Stomach (tissue), 9 donors: Measurements from ENCODE around the gene EHBP1L1. TPM values are rescaled to one million over a fixed set of nuclear protein-coding genes. Genes with fewer than 3 reads are reported as not detected.

ENCODE experiments used
- DNase-seq, 2 donors: peaks; one replicate each; pipeline versions ENCODE4 v3.0.0 to v3.0.0-alpha.2; 2013 to 2019
- H3K27ac ChIP-seq, 5 donors: fragments of 200-600 bp in 4 of 5; sonication (generic) in 4 of 5; one replicate each; pipeline ENCODE4 v1.5.1; 2013 to 2019; ENCODE audit warnings: mild to moderate bottlenecking in 1 of 5, moderate library complexity in 1 of 5
- H3K27me3 ChIP-seq, 3 donors: fragments of 200-600 bp; sonication (generic); one replicate each; pipeline ENCODE4 v1.5.1; 2017 to 2019; ENCODE audit warnings: mixed run types in 1 of 3
- H3K36me3 ChIP-seq, 4 donors: fragments of 200-600 bp; sonication (generic); 1 replicate in 3 of 4; 2 replicates in 1 of 4; pipeline ENCODE4 v1.5.1; 2016 to 2019
- H3K4me1 ChIP-seq, 4 donors: fragments of 200-600 bp; sonication (generic); one replicate each; pipeline ENCODE4 v1.5.1; 2016 to 2019
- H3K4me3 ChIP-seq, 4 donors: fragments of 200-600 bp; sonication (generic) in 3 of 4; one replicate each; pipeline ENCODE4 v1.5.1; 2016 to 2019; ENCODE audit warnings: mild to moderate bottlenecking in 1 of 4
- H3K9me3 ChIP-seq, 4 donors: fragments of 200-600 bp; sonication (generic); one replicate each; pipeline ENCODE4 v1.5.1; 2016 to 2019
- CTCF ChIP-seq, 7 experiments: fragments of 450-650 bp in 4 of 7; fragments of 200-600 bp in 3 of 7; sonication (generic) in 3 of 7; IDR thresholded peaks; one replicate each; pipeline ENCODE4 v1.5.1; 2016 to 2019; ENCODE audit warnings: antibody characterized with exemption in 7 of 7, control low read depth in 2 of 7, mild to moderate bottlenecking in 1 of 7
- EP300 ChIP-seq: sonication (generic); formaldehyde crosslinking; IDR thresholded peaks from one replicate; pipeline ENCODE4 v1.6.1; 2017; ENCODE audit warnings: antibody characterized with exemption
- POLR2A ChIP-seq, 4 donors: fragments of 450-650 bp; IDR thresholded peaks; one replicate each; pipeline ENCODE4 v1.6.1; 2016; ENCODE audit warnings: antibody characterized with exemption in 4 of 4, control low read depth in 2 of 4, mild to moderate bottlenecking in 1 of 4, moderate library complexity in 1 of 4
- POLR2AphosphoS5 ChIP-seq, 3 donors: sonication (generic); formaldehyde crosslinking; IDR thresholded peaks; one replicate each; pipeline ENCODE4 v1.6.1; 2016; ENCODE audit warnings: antibody characterized with exemption in 3 of 3
- WGBS, 5 donors: extraction: QIAGEN DNeasy Blood & Tissue Kit in 3 of 5; methylation state at CpG; one replicate each; pipeline versions ENCODE4 v1.1.5 to v1.1.7; 2013 to 2018; 5-methylcytosine and 5-hydroxymethylcytosine counted together
- intact Hi-C: fragments of 100-400 bp; cut with DNase I; formaldehyde crosslinking; loops from one replicate; pipeline ENCODE4 v1.15.1; 2023; ENCODE audit warnings: low total_unique reads
- polyA plus RNA-seq, 3 donors: library from polyadenylated mRNA; stranded (reverse); fragments of 200-250 nt; gene quantifications; one replicate each; pipeline ENCODE4 v1.2.3, GENCODE V29; 2013
- total RNA-seq, 5 donors: library from RNA; depleted of rRNA; stranded (reverse); fragments of >200 nt; gene quantifications; one replicate each; pipeline versions ENCODE4 v1.1.0 to v1.2.3, GENCODE V29; 2014 to 2016
- donor health status: healthy with polysubstance abuse.
- donor health status: Bipolar disorder and iron deficiency.
- donor health status: healthy.

The EHBP1L1 gene
- total and polyA plus RNA-seq, 8 donors: 28.0 to 200 (median 89.4) TPM

GRCh38 chr11:65536412-65537295 lies 39.2 kb upstream of the EHBP1L1 start:
- H3K4me1 ChIP-seq: peaks cover 22 to 30% (median 24%) of the 10 kb centered on the region in 4 donors
- no peaks in the 10 kb centered on the region for H3K27me3 ChIP-seq
- H3K9me3 ChIP-seq: no peaks in the 10 kb centered on the region
- intact Hi-C loops: no loop called here
- H3K4me3 ChIP-seq: no peak overlapping the region
- no peak overlapping the region for H3K27ac ChIP-seq
- DNase-seq: peak in 1 of 2 donors; percentile 7
- WGBS, 5 donors: 71 to 87% (median 80%) methylated on average over 9 to 12 of the region's 12 CpGs
- TF ChIP-seq CTCF (IDR thresholded peaks at IDR 0.05) (no peak), POLR2AphosphoS5 (IDR thresholded peaks at IDR 0.05) (no peak), EP300 (no peak), POLR2A (IDR thresholded peaks at IDR 0.05) (no peak)
- H3K36me3 ChIP-seq: peaks cover 35 to 78% (median 75%) of the 10 kb centered on the region in 4 donors

GRCh38 chr11:65537296-65537597 lies 38.6 kb upstream of the EHBP1L1 start:
- peaks cover 25 to 34% (median 29%) of the 10 kb centered on the region in 4 donors for H3K4me1 ChIP-seq
- H3K36me3 ChIP-seq: peaks cover 30 to 72% (median 69%) of the 10 kb centered on the region in 4 donors
- intact Hi-C loops: no loop called here
- no peaks in the 10 kb centered on the region for H3K9me3 ChIP-seq
- DNase-seq: peak in 1 of 2 donors; percentile 16
- H3K4me3 ChIP-seq: no peak overlapping the region
- WGBS, 5 donors: 80 to 96% (median 88%) methylated on average over 2 of the region's 2 CpGs
- H3K27ac ChIP-seq: no peak overlapping the region
- H3K27me3 ChIP-seq: no peaks in the 10 kb centered on the region
- TF ChIP-seq EP300 (no peak), CTCF (IDR thresholded peaks at IDR 0.05) (no peak), POLR2A (IDR thresholded peaks at IDR 0.05) (no peak), POLR2AphosphoS5 (IDR thresholded peaks at IDR 0.05) (no peak)

GRCh38 chr11:65537620-65538231 lies 38.1 kb upstream of the EHBP1L1 start:
- Histone ChIP-seq H3K9me3 (no peaks in the 10 kb centered on the region), H3K27ac (peak overlapping the region in 1 of 5 donors; percentile 17), H3K27me3 (no peaks in the 10 kb centered on the region), H3K4me3 (no peak overlapping the region), H3K36me3 (peaks cover 26 to 68% (median 65%) of the 10 kb centered on the region in 4 donors), H3K4me1 (peaks cover 25 to 34% (median 29%) of the 10 kb centered on the region in 4 donors)
- 76 to 80% (median 77%) methylated on average over 13 to 18 of the region's 18 CpGs for WGBS, 5 donors
- TF ChIP-seq POLR2A (IDR thresholded peaks at IDR 0.05): no peak
- TF ChIP-seq POLR2AphosphoS5 (IDR thresholded peaks at IDR 0.05): no peak
- TF ChIP-seq EP300: no peak
- no peak for TF ChIP-seq CTCF (IDR thresholded peaks at IDR 0.05)
- intact Hi-C loops: no loop called here
- peak in 1 of 2 donors; percentile 28 for DNase-seq

- DNase-seq: no peak
- Histone ChIP-seq H3K9me3 (no peaks in the 10 kb centered on the region), H3K36me3 (peaks cover 21 to 68% (median 61%) of the 10 kb centered on the region in 4 donors), H3K27ac (peak overlapping the region in 1 of 5 donors; percentile 17), H3K27me3 (no peaks in the 10 kb centered on the region), H3K4me3 (no peak overlapping the region), H3K4me1 (peaks cover 25 to 34% (median 29%) of the 10 kb centered on the region in 4 donors)
- WGBS, 5 donors: 85 to 92% (median 87%) methylated on average over 37 to 43 of the region's 43 CpGs
- intact Hi-C loops: no loop called here
- TF ChIP-seq POLR2A (IDR thresholded peaks at IDR 0.05) (no peak), POLR2AphosphoS5 (IDR thresholded peaks at IDR 0.05) (no peak), EP300 (no peak), CTCF (IDR thresholded peaks at IDR 0.05) (no peak)
Measured at GRCh38 chr11:65538232-65538914, 37.5 kb upstream of the EHBP1L1 start.
